Lung (tissue), 12 donors: ENCODE measurements around the gene MAGED2. TPM values are rescaled to one million over a fixed set of nuclear protein-coding genes. Genes with fewer than 3 reads are reported as not detected.

Experiments
- ATAC-seq: fragments of 200-7000 bp; cut with Tn5 transposase; one replicate; pipeline ENCODE4 v1.9.1; 2020; ENCODE audit warnings: moderate number of reproducible peaks; ENCODE audit not compliant: insufficient read depth, low FRiP score
- DNase-seq, 3 donors: peaks; one replicate each; pipeline ENCODE4 v3.0.0-alpha.2; 2013 to 2017
- H3K27ac ChIP-seq, 2 donors: one replicate each; pipeline ENCODE4 v1.5.1; 2013; ENCODE audit warnings: mild to moderate bottlenecking in 2 of 2, moderate library complexity in 2 of 2, control low read depth in 1 of 2, inconsistent platforms in 1 of 2, low read depth in 1 of 2, low read length in 1 of 2
- H3K27me3 ChIP-seq, 3 donors: one replicate each; pipeline ENCODE4 v1.5.1; 2013; ENCODE audit warnings: low read length in 2 of 3; ENCODE audit not compliant: control insufficient read depth in 3 of 3, insufficient read depth in 3 of 3
- H3K36me3 ChIP-seq, 4 donors: one replicate each; pipeline ENCODE4 v1.5.1; 2013; ENCODE audit warnings: low read length in 4 of 4, mild to moderate bottlenecking in 1 of 4, moderate library complexity in 1 of 4; ENCODE audit not compliant: control insufficient read depth in 4 of 4, insufficient read depth in 4 of 4
- H3K4me1 ChIP-seq, 5 donors: one replicate each; pipeline ENCODE4 v1.5.1; 2013; ENCODE audit warnings: low read length in 5 of 5, mild to moderate bottlenecking in 2 of 5, moderate library complexity in 1 of 5; ENCODE audit not compliant: control insufficient read depth in 5 of 5, insufficient read depth in 5 of 5
- H3K4me3 ChIP-seq: one replicate; pipeline ENCODE4 v1.5.1; 2013; ENCODE audit warnings: mild to moderate bottlenecking, control low read depth, moderate library complexity
- H3K9ac ChIP-seq, 2 donors: one replicate each; pipeline ENCODE4 v1.5.1; 2013; ENCODE audit warnings: low read length in 2 of 2, control low read depth in 1 of 2; ENCODE audit not compliant: insufficient read depth in 1 of 2
- H3K9me3 ChIP-seq, 4 donors: one replicate each; pipeline ENCODE4 v1.5.1; 2013; ENCODE audit warnings: low read length in 3 of 4, mild to moderate bottlenecking in 1 of 4, moderate library complexity in 1 of 4; ENCODE audit not compliant: control insufficient read depth in 4 of 4, insufficient read depth in 3 of 4
- CTCF ChIP-seq: IDR thresholded peaks from 2 replicates; pipeline ENCODE4 v1.5.1; 2012; ENCODE audit warnings: mild to moderate bottlenecking; ENCODE audit errors: control extremely low read depth, extremely low read depth
- WGBS, 2 donors: extraction: QIAGEN DNeasy Blood & Tissue Kit; methylation state at CpG; one replicate each; pipeline ENCODE4 v1.1.7; 2013; 5-methylcytosine and 5-hydroxymethylcytosine counted together
- polyA plus RNA-seq, 2 donors: library from polyadenylated mRNA; stranded (reverse); fragments of 200-250 nt; gene quantifications; one replicate each; pipeline ENCODE4 v1.2.1, GENCODE V29; 2013
- total RNA-seq, 2 donors: library from RNA; depleted of rRNA in 1 of 2; stranded (reverse); fragments of >200 nt in 1 of 2; gene quantifications; one replicate each; pipeline ENCODE4 v1.2.1, GENCODE V29; 2014 to 2021
- donor health status: control.
- donor health status: control.
- donor health status: Bipolar disorder and iron deficiency.
- donor health status: healthy.
- donor health status: DM: yes; HTN: yes; CAD: no.

Gene MAGED2
- total and polyA plus RNA-seq, 4 donors, result 75.8 to 276 (median 95.0) TPM

- H3K27me3 ChIP-seq, result no peaks in the 10 kb centered on the region
- no peak for TF ChIP-seq CTCF
- no peaks in the 10 kb centered on the region for H3K36me3 ChIP-seq
- ATAC-seq (no peak), DNase-seq (peak in 1 of 3 donors; percentile 19)
- peaks cover 0 to 4% (median 0%) of the 10 kb centered on the region in 4 donors for H3K9me3 ChIP-seq
- 66 to 79% methylated on average over 6 of the region's 6 CpGs for WGBS, 2 donors
- H3K9ac ChIP-seq, result no peak overlapping the region
- no peak overlapping the region for H3K4me3 ChIP-seq
- H3K27ac ChIP-seq, result no peak overlapping the region
- H3K4me1 ChIP-seq, result peaks cover 0 to 25% (median 7%) of the 10 kb centered on the region in 5 donors
These were observed 31.5 kb upstream of the MAGED2 start for GRCh38 chrX:54776061-54776460.

- ATAC-seq (no peak), DNase-seq (no peak)
- no peak overlapping the region for H3K4me3 ChIP-seq
- H3K9ac ChIP-seq, result no peak overlapping the region
- H3K27ac ChIP-seq, result no peak overlapping the region
- peaks cover 0 to 25% (median 7%) of the 10 kb centered on the region in 5 donors for H3K4me1 ChIP-seq
- WGBS, 2 donors, result 75 to 80% methylated on average over 6 of the region's 6 CpGs
- H3K27me3 ChIP-seq, result no peaks in the 10 kb centered on the region
- no peaks in the 10 kb centered on the region for H3K36me3 ChIP-seq
- H3K9me3 ChIP-seq, result peaks cover 0 to 4% (median 0%) of the 10 kb centered on the region in 4 donors
- no peak for TF ChIP-seq CTCF
These were observed 30.4 kb upstream of the MAGED2 start for GRCh38 chrX:54776987-54777672.

DNA sequence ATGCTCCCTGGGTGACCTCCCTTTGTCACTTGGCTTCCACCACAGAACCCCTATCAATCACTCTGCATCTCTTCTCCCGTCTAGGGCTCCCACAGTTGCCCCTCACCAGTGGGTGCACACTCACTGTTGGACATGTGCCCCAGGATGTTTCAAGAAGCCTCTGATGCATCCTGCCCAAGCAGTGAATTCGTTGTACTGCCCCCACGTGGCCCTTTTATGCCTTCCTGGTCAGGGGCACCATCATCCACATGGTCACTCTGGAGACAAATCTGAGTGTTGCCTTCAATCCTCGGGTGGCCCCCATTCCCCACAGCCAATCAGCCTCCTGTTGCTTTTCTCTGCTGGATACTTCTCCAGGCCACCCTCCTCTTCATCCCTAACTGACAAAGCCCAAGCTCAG lies 21.6 kb upstream of the MAGED2 start:
- WGBS, 2 donors, result 33 to 52% methylated on average over 4 of the region's 4 CpGs
- Histone ChIP-seq H3K27ac (no peak overlapping the region), H3K4me1 (no peaks in the 10 kb centered on the region)

More for the DNA sequence above, 21.6 kb upstream of the MAGED2 start:
- ATAC-seq, result no peak
- Histone ChIP-seq H3K9me3 (no peaks in the 10 kb centered on the region), H3K4me3 (no peak overlapping the region), H3K9ac (no peak overlapping the region), H3K36me3 (no peaks in the 10 kb centered on the region), H3K27me3 (no peaks in the 10 kb centered on the region)
- TF ChIP-seq CTCF, result no peak
- no peak for DNase-seq
